HG02610 (cell line): Measurements from ENCODE around the gene TMEM233.
A peak's percentile ranks its signal among the peaks of the same experiment; 100 is the strongest.
"Not testable (repeated sequence)": the region's sequence is repeated elsewhere in the genome, so short reads cannot be mapped to it uniquely, and the experiment has no call there.

Experiments
- ATAC-seq: cut with Tn5 transposase; IDR thresholded peaks from one replicate; pipeline ENCODE4 v1.9.1; 2021; ENCODE audit warnings: mild to moderate bottlenecking, moderate library complexity; ENCODE audit not compliant: unreplicated experiment

The TMEM233 gene

DNA sequence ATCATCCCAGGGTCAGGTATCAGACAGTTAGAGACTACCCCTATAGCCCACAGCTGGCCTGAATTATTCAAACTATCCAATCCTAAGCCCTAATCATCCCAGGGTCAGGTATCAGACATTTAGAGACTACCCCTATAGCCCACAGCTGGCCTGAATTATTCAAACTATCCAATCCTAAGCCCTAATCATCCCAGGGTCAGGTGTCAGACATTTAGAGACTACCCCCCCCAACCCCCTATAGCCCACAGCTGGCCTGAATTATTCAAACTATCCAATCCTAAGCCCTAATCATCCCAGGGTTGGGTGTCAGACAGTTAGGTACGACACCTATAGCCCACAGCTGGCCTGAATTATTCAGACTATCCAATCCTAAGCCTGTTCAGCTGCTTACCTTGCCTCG, 63.4 kb downstream of the TMEM233 start:
- not testable (repeated sequence) for ATAC-seq

DNA sequence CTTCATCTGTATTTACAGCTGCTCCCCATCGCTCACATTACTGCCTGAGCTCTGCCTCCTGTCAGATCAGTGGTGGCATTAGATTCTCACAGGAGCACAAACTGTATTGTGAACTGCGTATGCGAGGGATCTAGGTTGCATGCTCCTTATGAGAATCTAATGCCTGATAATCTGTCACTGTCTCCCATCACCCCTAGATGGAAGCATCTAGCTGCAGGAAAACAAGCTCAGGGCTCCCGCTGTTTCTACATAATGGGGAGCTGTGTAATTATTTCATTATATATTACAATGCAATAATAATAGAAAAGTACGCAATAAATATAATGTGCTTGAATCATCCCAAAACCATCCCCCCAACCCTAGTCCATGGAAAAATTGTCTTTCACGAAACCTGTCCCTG, 64.6 kb downstream of the TMEM233 start:
- ATAC-seq = not testable (repeated sequence)

DNA sequence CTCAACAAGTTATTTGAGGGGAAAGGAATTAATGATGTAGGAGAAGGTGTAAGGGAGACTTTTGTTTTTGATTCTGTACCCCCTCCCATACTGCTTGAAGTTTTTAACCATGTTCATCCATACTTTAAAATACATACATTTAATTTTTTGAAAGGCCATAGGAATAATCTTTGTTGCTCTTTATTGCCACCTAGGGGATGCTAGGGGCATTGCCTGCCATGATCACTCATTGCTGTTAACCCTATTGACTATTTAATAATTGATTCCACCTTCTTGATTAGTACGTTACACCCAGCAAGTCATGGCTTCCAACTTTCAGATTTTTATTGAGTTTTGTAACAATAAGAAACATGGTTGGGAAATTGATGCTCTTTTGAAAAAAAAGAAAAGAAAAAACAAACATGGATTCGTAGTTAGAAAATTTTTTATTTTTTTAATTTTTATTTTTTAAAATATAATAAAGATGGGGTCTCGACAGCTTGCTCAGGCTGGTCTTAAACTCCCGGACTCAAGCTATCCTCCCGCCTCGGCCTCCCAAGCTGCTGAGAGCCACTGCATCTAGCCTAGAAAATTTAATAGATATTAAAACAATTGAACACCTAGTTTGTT, 65.8 kb downstream of the TMEM233 start:
- ATAC-seq = no peak

DNA sequence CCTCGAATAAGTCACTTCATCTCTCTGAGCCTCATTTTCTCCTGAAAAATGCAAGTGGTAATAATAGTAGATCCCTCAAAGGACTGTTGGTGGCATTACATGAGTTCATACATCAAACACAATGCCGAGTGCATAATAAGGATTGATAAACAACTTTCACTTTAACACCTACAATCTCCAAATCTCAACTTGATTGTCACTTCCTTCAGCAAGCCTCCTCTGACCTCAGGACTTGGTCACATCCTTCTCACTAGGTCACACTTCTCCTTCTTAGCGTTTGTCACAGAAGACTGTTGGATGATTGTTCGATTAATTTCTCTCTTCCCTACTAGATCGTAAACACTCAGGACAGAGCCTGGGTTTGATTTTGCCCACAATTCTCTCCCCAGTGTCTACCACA, 66.5 kb downstream of the TMEM233 start:
- ATAC-seq = no peak

DNA sequence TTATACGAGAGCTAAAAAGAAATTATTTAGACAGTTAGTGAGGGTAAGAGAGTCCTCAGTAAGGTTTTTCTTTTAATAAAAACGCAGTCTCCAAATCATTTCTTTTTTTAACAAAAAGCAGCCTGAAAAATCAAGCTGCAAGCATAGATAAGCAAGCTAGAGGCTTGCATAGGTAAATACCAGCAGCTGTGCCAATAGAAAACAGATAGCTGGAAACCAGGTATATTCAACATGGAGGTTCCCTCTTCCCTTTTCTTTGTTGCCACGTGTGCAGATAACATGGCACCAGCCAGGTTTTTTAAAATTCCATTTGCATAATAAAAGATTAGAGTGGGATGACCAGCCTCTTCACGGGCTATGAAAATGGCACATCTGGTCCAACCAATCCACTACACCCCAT, 68.3 kb downstream of the TMEM233 start:
- no peak for ATAC-seq

DNA sequence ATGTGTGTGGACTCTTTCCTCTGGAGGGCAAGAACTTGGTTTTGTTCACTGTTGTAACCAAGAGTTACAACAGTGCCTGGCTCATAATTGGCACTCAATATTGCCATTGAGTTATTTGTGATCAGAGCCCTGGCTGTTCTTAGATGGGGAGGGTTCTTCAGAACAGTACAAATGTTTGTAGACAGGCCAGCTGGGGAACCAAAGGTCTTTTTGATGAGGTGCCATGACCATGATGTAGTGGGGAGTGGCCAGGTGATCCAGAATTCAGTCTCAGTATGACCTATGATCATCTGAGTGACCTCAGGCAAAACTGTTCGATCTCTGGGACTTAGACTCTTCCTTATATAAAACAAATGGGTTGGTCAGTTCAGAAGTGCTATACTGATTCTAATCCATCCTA, 71.1 kb downstream of the TMEM233 start:
- no peak for ATAC-seq

DNA sequence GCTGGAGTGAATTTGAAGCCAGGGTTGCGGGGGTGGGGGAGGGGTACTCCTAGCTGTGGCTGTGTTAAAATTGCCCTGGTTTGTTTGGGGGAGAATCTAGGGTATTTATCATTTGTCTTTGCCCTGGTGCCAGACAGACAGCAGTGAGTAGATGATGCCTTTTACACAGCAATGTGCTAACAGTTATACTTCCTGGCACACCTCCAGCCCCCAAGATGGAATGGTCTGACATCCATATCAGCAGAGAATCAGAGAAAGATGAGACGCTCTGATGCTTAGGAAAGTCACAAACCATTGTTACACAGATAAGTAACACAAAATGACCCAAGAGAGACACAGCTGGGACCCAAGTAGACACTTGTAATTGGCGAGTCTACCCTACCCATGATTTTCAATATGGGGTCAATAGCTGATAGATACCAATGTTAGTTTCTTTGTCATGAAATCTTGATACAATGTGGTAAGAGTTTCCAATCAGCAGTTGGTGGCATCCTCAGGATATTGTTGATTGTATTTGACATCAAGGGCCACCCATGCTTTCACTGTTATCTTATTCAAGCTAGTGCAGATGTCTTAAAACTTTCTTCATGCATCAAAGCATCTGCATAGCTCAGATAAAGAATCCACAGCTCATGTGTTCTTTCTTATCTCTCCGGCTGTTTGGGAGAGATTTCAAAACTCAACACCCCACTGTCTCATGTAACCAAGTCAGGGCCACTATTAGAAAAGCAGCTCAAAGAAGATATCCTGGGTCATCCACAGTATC, 71.8 kb downstream of the TMEM233 start:
- ATAC-seq = no peak

DNA sequence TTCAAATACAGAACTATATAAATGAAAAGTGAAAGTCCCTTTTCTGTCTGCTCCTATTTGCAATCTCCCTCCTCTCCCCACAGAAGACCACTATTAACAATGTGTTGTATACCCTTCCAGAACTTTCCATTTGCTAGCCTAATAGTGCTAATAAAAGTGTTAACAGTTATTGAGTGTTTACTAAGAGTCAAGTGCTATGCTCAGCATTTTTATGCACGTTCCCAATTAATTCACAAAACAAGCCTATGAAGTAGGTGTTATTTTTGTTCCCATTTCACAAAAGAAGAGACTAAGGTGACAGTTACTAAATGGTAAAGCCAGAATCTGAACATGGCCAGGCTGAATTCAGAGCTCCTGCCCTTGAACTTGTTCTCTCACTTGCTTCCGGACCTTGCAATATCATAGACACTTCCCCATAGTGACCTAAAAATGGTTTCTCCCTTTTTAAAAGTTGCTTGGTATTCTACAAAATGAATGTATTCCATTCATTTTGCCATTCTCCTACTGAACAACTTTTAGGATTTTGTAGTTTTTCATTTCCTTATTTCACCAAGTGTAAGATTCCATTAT, 72.7 kb downstream of the TMEM233 start:
- ATAC-seq = no peak

DNA sequence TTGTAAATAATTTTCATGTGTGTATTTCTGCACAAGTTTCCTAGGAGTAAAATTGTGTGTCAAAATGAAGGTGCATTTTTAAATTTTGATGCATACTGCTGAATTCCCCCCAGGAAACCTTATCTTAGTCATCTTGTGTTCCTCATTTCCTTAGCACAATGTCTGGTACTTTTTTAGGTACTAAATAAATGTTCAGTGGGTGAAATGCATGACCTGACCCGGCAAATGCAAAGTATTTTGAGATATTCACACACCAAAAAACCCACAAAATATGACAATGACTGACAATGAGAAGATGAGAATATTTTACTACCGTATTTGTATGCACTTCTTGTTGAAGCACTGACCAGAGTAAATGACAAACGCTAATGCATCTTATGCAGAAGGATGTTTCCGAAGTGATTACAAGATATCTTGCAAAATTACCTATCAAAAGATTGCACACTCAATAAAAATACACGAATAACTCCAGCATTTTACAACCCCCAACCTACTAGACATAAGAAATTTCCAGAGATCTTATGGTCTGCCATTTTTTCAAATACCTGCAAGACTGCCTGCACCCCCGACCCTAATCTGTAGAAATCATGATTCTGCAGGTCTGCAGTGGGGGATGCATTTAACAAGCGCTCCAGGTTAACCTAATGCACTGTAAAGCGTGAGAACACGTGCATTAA, 73.5 kb downstream of the TMEM233 start:
- peak; percentile 32 for ATAC-seq

DNA sequence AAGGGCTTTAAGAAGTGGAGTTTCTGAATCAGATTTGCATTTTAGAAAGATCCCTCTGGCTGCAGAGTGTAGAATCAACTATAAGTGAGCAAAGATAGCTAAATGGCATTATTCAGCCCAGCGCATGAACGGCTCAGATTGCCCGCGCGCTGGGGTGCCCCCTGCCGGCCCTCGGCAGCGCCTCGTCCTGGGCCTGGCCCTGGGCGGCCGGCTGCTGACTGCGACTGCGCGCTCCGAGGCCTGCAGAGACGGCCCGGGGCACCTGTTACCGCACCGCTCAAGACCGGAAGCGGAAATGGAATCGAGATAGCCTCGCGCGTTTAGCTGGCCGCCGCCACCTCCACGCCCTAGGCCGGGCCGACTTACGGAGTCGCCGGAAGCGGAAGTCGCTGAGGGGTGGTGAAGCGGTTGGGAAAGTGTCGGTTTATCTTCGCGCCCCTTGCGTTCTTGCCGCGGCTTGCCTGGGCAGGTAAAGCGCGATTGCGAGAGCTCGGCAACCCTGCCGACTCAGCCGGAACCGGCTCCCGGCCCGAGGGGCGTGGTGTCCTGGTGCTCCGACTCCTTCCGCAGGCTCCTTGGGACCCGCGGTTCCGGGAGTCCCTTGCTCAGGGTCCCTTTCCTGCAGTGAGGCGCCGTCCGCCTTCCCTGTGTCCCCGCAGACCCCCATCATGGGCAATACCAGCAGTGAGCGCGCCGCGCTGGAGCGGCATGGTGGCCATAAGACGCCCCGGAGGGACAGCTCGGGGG, 74.2 kb downstream of the TMEM233 start, which contains the start of gene PRKAB1:
TSS of gene PRKAB1 (plus strand) at position 557 of the 747 bp plus-strand sequence. CDS start at position 669, 112 bp downstream.
- peak; percentile 91 for ATAC-seq

DNA sequence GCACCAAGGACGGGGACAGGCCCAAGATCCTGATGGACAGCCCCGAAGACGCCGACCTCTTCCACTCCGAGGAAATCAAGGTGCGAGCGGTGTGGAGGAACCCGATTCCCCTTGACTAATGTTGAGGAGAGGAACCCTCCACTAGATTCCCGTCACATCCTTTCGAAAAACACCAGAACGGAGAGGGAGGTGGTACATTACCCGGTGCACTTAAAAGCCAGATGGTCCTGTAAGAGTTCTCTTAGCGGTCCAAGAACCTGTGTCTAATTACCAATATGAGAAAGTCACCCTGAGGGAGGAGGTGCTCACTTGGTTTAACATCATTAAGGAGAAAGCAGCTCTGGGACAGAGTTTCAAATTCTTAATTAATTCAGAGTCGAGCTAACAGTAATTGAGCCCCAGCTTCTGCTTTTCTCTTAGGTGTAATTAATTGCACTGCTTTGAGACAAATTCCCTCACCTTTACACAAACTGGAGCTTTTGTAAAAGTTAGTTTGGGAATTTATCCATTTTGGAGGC, 74.8 kb downstream of the TMEM233 start:
- ATAC-seq = no peak

DNA sequence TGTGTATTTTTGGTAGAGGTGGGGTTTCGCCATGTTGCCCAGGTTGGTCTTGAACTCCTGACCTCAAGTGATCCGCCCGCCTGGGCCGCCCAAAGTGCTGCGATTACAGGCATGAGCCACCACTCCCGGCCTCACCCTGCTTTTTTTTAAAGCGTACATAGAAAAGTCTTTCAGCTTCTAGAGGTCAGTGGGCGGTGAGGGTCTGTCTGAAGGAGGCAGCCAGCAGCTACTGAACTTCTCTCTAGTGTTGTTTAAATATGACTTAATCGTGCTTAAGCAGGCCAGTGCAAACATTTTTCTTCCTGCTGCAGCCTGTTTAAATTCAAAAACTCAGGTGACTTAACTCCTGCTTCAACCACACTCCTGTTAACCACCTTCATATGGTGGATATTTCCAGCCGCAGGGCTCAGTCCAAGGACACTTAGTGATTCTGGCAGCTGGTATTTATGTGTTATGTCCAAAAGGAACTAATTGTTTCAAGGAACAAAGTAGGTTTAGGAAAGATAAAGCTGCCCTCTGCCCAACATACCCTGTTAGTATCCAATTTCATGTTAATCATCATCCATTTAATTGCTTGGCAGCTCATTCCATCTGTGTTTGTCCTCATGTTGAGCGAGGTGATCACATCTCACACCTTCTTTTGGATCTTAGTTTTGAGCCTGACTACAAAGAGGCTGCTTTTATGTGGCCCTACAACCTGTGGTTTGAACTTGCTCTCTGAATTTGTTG, 76.3 kb downstream of the TMEM233 start:
- ATAC-seq = no peak

DNA sequence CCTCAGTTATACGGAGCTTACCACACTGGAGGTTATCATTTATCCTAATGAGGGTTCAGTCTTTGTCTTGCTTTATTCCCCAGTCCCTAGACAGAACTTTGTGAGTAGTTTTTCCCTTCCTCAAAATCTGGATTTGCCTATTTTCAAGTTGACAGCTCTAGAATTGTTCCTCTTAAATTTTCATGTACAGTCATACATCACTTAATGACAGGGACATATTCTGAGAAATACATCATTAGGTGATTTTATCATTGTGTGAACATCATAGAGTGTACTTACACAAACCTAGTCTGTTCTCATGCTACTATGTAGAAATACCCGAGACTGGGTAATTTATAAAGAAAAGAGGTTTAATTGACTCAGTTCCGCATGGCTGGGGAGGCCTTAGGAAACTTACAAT, 77.5 kb downstream of the TMEM233 start:
- no peak for ATAC-seq

DNA sequence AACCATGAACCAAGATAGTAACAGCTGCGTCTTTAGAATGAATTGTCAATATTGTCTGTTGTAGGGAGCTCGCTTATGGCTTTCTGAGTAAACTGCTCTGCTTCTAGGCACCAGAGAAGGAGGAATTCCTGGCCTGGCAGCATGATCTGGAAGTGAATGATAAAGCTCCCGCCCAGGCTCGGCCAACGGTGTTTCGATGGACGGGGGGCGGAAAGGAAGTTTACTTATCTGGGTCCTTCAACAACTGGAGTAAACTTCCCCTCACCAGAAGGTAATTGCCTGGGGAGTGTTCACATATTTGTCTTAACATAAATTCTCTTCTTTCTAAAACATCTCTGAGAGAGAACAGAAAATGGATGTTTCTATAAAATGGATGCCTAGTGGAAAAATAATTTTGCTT, 78.6 kb downstream of the TMEM233 start:
- ATAC-seq = no peak

DNA sequence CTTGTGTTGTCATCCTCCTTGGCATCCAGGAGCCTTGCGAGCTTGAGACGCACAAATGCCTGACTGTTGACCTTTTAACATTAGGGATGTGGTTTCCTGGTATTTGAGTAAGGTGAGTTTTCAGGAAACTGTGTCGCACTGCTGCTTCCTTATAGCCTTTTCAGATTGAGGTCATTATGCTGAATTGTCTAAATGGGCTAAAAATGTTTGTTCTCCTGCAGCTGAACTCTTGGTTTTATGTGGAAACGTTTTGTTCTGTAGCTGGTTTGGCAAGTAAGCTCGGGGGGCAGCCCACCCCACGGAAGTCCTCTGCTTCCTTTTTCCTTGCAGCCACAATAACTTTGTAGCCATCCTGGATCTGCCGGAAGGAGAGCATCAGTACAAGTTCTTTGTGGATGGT, 80.1 kb downstream of the TMEM233 start:
- no peak for ATAC-seq

DNA sequence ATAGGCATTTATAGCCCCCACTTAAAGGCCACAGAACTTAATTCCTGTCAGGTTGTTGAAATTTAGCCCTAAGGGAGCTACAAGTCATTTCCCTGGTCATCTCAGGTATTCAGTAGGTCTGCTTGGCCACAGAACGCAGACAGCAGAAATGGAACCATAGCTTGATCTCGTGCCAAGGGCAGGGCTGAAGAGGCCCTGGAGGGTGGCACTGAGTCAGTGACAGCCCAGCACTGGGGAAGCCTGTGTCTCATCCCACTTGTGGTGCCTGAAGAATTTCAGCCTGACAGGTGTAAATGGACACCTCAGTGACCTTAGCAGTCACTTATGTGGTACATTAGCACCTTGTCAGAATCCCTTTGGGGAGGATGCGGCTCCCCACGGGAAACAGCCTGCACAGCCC, 81.0 kb downstream of the TMEM233 start:
- ATAC-seq = no peak

DNA sequence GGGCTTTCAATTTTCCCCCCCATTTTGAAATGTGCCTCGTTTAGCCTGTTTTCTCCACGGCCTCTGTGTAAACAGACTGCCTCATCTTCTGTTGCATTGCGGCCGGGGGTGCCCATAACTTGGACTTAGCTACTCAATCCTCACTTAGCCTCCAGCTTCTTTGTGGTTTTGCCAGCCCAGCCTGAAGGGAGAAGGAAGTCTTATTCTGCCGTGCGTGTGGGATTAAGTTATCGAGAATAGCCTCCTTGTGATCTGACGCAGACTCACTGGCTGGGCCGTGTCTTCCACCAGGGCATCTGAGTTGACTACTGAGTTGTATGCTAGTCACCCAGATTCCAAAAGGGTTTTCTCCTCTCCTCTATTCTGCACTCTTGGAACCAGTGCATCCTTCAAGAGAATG, 82.4 kb downstream of the TMEM233 start:
- no peak for ATAC-seq

DNA sequence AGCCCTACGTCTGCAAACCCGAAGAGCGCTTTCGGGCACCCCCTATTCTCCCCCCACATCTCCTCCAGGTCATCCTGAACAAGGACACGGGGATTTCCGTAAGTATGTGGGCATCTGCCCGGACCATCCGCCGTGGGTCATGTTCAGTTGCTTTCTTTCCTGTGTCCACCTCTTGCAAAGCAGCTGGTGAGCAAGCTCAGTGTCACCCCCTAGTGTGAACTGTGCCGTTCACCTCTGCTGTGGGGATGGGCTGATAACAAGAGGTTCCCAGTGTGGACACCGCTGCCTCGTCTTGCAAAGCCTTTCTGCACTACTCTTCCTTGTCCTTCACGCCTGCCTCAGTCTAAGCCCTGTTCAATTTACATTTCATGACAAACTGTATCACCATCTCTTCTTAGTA, 83.0 kb downstream of the TMEM233 start:
- ATAC-seq = no peak

DNA sequence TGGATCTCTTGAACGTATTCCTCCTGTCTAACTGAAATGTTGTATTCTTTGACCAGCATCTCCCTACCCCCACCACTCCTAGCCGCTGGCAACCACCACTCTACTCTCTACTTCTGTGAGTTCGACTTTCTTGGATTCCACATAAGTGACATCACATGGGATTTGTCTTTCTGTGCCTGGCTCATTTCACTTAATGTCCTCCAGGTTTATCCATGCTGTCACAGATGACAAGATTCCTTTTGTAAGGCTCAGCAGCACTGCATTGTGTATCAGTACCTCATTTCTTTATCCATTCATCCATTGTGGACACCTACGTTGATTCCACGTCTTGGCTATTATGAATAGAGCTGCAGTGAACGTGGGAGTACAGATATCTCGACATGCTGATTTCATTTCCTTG, 84.9 kb downstream of the TMEM233 start:
- no peak for ATAC-seq

DNA sequence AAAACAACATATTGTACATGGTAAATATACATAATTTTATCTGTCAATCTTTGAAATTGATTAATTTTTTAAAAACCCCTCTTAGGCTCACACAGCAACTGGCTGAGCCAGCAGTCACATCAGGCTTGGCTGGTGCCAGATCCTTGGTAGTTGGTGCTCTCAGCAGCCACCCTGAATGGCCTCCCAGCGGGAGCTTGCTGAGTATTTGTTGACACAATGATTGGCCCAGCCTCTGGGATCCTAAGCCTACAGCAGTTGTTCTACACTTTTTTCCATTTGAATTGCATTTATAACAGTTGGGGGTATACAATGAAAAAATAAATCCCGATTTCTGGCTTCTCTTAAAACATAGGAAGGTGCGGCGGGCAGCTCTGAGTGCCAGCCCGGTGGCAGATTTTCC, 85.5 kb downstream of the TMEM233 start:
- no peak for ATAC-seq
